ENCODE data around the gene DAB2IP.

Gene DAB2IP

GRCh38 chr9:121663591-121663990 lies 12.2 kb downstream of the DAB2IP start:
- H2AK5ac ChIP-seq (ENCODE audit: low read depth, low read length): no peak overlapping the region
- no peak overlapping the region for H3K18ac ChIP-seq (ENCODE audit: low read length)
- H3K4me3 ChIP-seq (ENCODE audit: low read length in 2 of 2): no peak overlapping the region

GRCh38 chr9:121666294-121666693 lies 14.9 kb downstream of the DAB2IP start:
- H3K9me3 ChIP-seq (replicated peaks in 1 of 2; ENCODE audit: control insufficient read depth in 2 of 2, insufficient read depth in 1 of 2, low read depth in 1 of 2, low read length in 2 of 2): peaks cover 4 to 6% of the 10 kb centered on the region in 2 donors
- no peak overlapping the region for H3K9ac ChIP-seq (ENCODE audit: low read depth, low read length, poor library complexity)
- H3K4me1 ChIP-seq (ENCODE audit: control insufficient read depth in 2 of 2, insufficient read depth in 1 of 2, low read depth in 1 of 2, low read length in 2 of 2): peaks cover 0 to 5% of the 10 kb centered on the region in 2 donors
- WGBS, 2 donors (ENCODE audit: extremely low coverage in 2 of 2, insufficient read length in 2 of 2, insufficient replicate concordance in 1 of 2): no CpG with 5 or more reads among the region's 8 CpGs
- H3K4me3 ChIP-seq (ENCODE audit: low read length in 2 of 2): no peak overlapping the region
- no peak overlapping the region for H3K27ac ChIP-seq (replicated peaks; ENCODE audit: low read length)
- H3K4me2 ChIP-seq (ENCODE audit: insufficient read depth, low read length, poor library complexity, severe bottlenecking): no peak overlapping the region
- no peak overlapping the region for H2BK15ac ChIP-seq (ENCODE audit: low read length)
- no peak overlapping the region for H3K23ac ChIP-seq (ENCODE audit: low read depth, low read length, poor library complexity)
- no peak overlapping the region for H3K4ac ChIP-seq (ENCODE audit: low read length)
- peaks cover 8 to 13% of the 10 kb centered on the region in 2 donors for H3K36me3 ChIP-seq (replicated peaks in 1 of 2; ENCODE audit: control insufficient read depth in 2 of 2, insufficient read depth in 2 of 2, low read length in 2 of 2)
- H3K18ac ChIP-seq (ENCODE audit: low read length): no peak overlapping the region
- no peak overlapping the region for H3K14ac ChIP-seq (ENCODE audit: low read length)
- DNase-seq (ENCODE audit: low spot score): no peak
- H2BK120ac ChIP-seq (ENCODE audit: low read depth, low read length): no peak overlapping the region
- H2AFZ ChIP-seq (ENCODE audit: low read length): no peak overlapping the region
- no peaks in the 10 kb centered on the region for H3K79me1 ChIP-seq (ENCODE audit: low read depth, low read length)
- H2AK5ac ChIP-seq (ENCODE audit: low read depth, low read length): no peak overlapping the region
- no peak overlapping the region for H2BK5ac ChIP-seq (ENCODE audit: low read length)
- H4K8ac ChIP-seq (ENCODE audit: low read depth, low read length): no peak overlapping the region
- no peaks in the 10 kb centered on the region for H3K27me3 ChIP-seq (ENCODE audit: control insufficient read depth in 3 of 3, insufficient read depth in 3 of 3, low read depth in 1 of 3, low read length in 3 of 3)
- H4K91ac ChIP-seq (ENCODE audit: low read depth, low read length, poor library complexity): no peak overlapping the region
- H2BK12ac ChIP-seq (ENCODE audit: low read length): no peak overlapping the region

More at GRCh38 chr9:121663591-121663990, 12.2 kb downstream of the DAB2IP start:
- H3K14ac ChIP-seq (ENCODE audit: low read length): no peak overlapping the region
- H3K4ac ChIP-seq (ENCODE audit: low read length): no peak overlapping the region
- H3K9ac ChIP-seq (ENCODE audit: low read depth, low read length, poor library complexity): peak overlapping the region; percentile 37
- H2AFZ ChIP-seq (ENCODE audit: low read length): no peak overlapping the region
- no peak overlapping the region for H2BK120ac ChIP-seq (ENCODE audit: low read depth, low read length)
- H4K8ac ChIP-seq (ENCODE audit: low read depth, low read length): no peak overlapping the region
- no peak overlapping the region for H3K4me2 ChIP-seq (ENCODE audit: insufficient read depth, low read length, poor library complexity, severe bottlenecking)
- H3K36me3 ChIP-seq (replicated peaks in 1 of 2; ENCODE audit: control insufficient read depth in 2 of 2, insufficient read depth in 2 of 2, low read length in 2 of 2): peaks cover 0 to 7% of the 10 kb centered on the region in 2 donors
- H3K79me1 ChIP-seq (ENCODE audit: low read depth, low read length): peaks cover 2% of the 10 kb centered on the region
- H3K9me3 ChIP-seq (replicated peaks in 1 of 2; ENCODE audit: control insufficient read depth in 2 of 2, insufficient read depth in 1 of 2, low read depth in 1 of 2, low read length in 2 of 2): peaks cover 4 to 6% of the 10 kb centered on the region in 2 donors
- no peak overlapping the region for H2BK12ac ChIP-seq (ENCODE audit: low read length)
- H4K91ac ChIP-seq (ENCODE audit: low read depth, low read length, poor library complexity): no peak overlapping the region
- H3K23ac ChIP-seq (ENCODE audit: low read depth, low read length, poor library complexity): no peak overlapping the region
- no peak overlapping the region for H3K27ac ChIP-seq (replicated peaks; ENCODE audit: low read length)
- H3K4me1 ChIP-seq (ENCODE audit: control insufficient read depth in 2 of 2, insufficient read depth in 1 of 2, low read depth in 1 of 2, low read length in 2 of 2): peaks cover 0 to 5% of the 10 kb centered on the region in 2 donors
- H2BK15ac ChIP-seq (ENCODE audit: low read length): no peak overlapping the region
- H2BK5ac ChIP-seq (ENCODE audit: low read length): no peak overlapping the region
- no peak for DNase-seq (ENCODE audit: low spot score)
- H3K27me3 ChIP-seq (ENCODE audit: control insufficient read depth in 3 of 3, insufficient read depth in 3 of 3, low read depth in 1 of 3, low read length in 3 of 3): no peaks in the 10 kb centered on the region
- WGBS, 2 donors (ENCODE audit: extremely low coverage in 2 of 2, insufficient read length in 2 of 2, insufficient replicate concordance in 1 of 2): no CpG with 5 or more reads among the region's 7 CpGs

- H3K27ac ChIP-seq (replicated peaks; ENCODE audit: low read length): no peak overlapping the region
- H2BK5ac ChIP-seq (ENCODE audit: low read length): no peak overlapping the region
- no peak overlapping the region for H2BK12ac ChIP-seq (ENCODE audit: low read length)
- H2BK120ac ChIP-seq (ENCODE audit: low read depth, low read length): no peak overlapping the region
- H3K79me1 ChIP-seq (ENCODE audit: low read depth, low read length): no peaks in the 10 kb centered on the region
- peaks cover 8 to 13% of the 10 kb centered on the region in 2 donors for H3K36me3 ChIP-seq (replicated peaks in 1 of 2; ENCODE audit: control insufficient read depth in 2 of 2, insufficient read depth in 2 of 2, low read length in 2 of 2)
- H3K4me2 ChIP-seq (ENCODE audit: insufficient read depth, low read length, poor library complexity, severe bottlenecking): no peak overlapping the region
- no peaks in the 10 kb centered on the region for H3K27me3 ChIP-seq (ENCODE audit: control insufficient read depth in 3 of 3, insufficient read depth in 3 of 3, low read depth in 1 of 3, low read length in 3 of 3)
- H4K91ac ChIP-seq (ENCODE audit: low read depth, low read length, poor library complexity): no peak overlapping the region
- no CpG with 5 or more reads among the region's 6 CpGs for WGBS, 2 donors (ENCODE audit: extremely low coverage in 2 of 2, insufficient read length in 2 of 2, insufficient replicate concordance in 1 of 2)
- no peak overlapping the region for H3K4ac ChIP-seq (ENCODE audit: low read length)
- H3K18ac ChIP-seq (ENCODE audit: low read length): no peak overlapping the region
- H2BK15ac ChIP-seq (ENCODE audit: low read length): no peak overlapping the region
- H2AFZ ChIP-seq (ENCODE audit: low read length): no peak overlapping the region
- no peak overlapping the region for H2AK5ac ChIP-seq (ENCODE audit: low read depth, low read length)
- no peak overlapping the region for H4K8ac ChIP-seq (ENCODE audit: low read depth, low read length)
- no peak overlapping the region for H3K14ac ChIP-seq (ENCODE audit: low read length)
- no peak for DNase-seq (ENCODE audit: low spot score)
- H3K9me3 ChIP-seq (replicated peaks in 1 of 2; ENCODE audit: control insufficient read depth in 2 of 2, insufficient read depth in 1 of 2, low read depth in 1 of 2, low read length in 2 of 2): peaks cover 4 to 6% of the 10 kb centered on the region in 2 donors
- no peak overlapping the region for H3K23ac ChIP-seq (ENCODE audit: low read depth, low read length, poor library complexity)
- H3K4me3 ChIP-seq (ENCODE audit: low read length in 2 of 2): no peak overlapping the region
- no peak overlapping the region for H3K9ac ChIP-seq (ENCODE audit: low read depth, low read length, poor library complexity)
- H3K4me1 ChIP-seq (ENCODE audit: control insufficient read depth in 2 of 2, insufficient read depth in 1 of 2, low read depth in 1 of 2, low read length in 2 of 2): peaks cover 5 to 6% of the 10 kb centered on the region in 2 donors
Measured at GRCh38 chr9:121667214-121667613, 15.8 kb downstream of the DAB2IP start.

- Histone ChIP-seq H3K4me2 (ENCODE audit: insufficient read depth, low read length, poor library complexity, severe bottlenecking) (no peak overlapping the region), H3K79me1 (ENCODE audit: low read depth, low read length) (no peaks in the 10 kb centered on the region), H3K27ac (replicated peaks; ENCODE audit: low read length) (no peak overlapping the region), H2AK5ac (ENCODE audit: low read depth, low read length) (no peak overlapping the region), H2AFZ (ENCODE audit: low read length) (no peak overlapping the region), H3K23ac (ENCODE audit: low read depth, low read length, poor library complexity) (no peak overlapping the region), H3K9me3 (replicated peaks in 1 of 2; ENCODE audit: control insufficient read depth in 2 of 2, insufficient read depth in 1 of 2, low read depth in 1 of 2, low read length in 2 of 2) (peaks cover 4 to 6% of the 10 kb centered on the region in 2 donors), H4K8ac (ENCODE audit: low read depth, low read length) (no peak overlapping the region), H2BK15ac (ENCODE audit: low read length) (no peak overlapping the region), H2BK120ac (ENCODE audit: low read depth, low read length) (no peak overlapping the region), H2BK12ac (ENCODE audit: low read length) (no peak overlapping the region), H3K18ac (ENCODE audit: low read length) (no peak overlapping the region), H3K27me3 (ENCODE audit: control insufficient read depth in 3 of 3, insufficient read depth in 3 of 3, low read depth in 1 of 3, low read length in 3 of 3) (no peaks in the 10 kb centered on the region), H3K14ac (ENCODE audit: low read length) (no peak overlapping the region), H4K91ac (ENCODE audit: low read depth, low read length, poor library complexity) (no peak overlapping the region), H3K4ac (ENCODE audit: low read length) (no peak overlapping the region), H3K36me3 (replicated peaks in 1 of 2; ENCODE audit: control insufficient read depth in 2 of 2, insufficient read depth in 2 of 2, low read length in 2 of 2) (peaks cover 8 to 13% of the 10 kb centered on the region in 2 donors), H3K9ac (ENCODE audit: low read depth, low read length, poor library complexity) (no peak overlapping the region), H3K4me3 (ENCODE audit: low read length in 2 of 2) (no peak overlapping the region), H3K4me1 (ENCODE audit: control insufficient read depth in 2 of 2, insufficient read depth in 1 of 2, low read depth in 1 of 2, low read length in 2 of 2) (peaks cover 2 to 11% of the 10 kb centered on the region in 2 donors), H2BK5ac (ENCODE audit: low read length) (no peak overlapping the region)
- no CpG with 5 or more reads among the region's 9 CpGs for WGBS, 2 donors (ENCODE audit: extremely low coverage in 2 of 2, insufficient read length in 2 of 2, insufficient replicate concordance in 1 of 2)
- no peak for DNase-seq (ENCODE audit: low spot score)
Measured at GRCh38 chr9:121667890-121668289, 16.5 kb downstream of the DAB2IP start.
